Mesothelial cell of epicardium (in vitro differentiated cells): Measurements from ENCODE around the gene TMUB1. TPM values are rescaled to one million over a fixed set of nuclear protein-coding genes. Genes with fewer than 3 reads are reported as not detected.
A peak's percentile ranks its signal among the peaks of the same experiment; 100 is the strongest.

Experiments used
- DNase-seq, 2 experiments: peaks; one replicate each; pipeline ENCODE4 v3.0.0; 2021; ENCODE audit warnings: low spot score in 2 of 2; ENCODE audit not compliant: unreplicated experiment in 2 of 2
- H3K27ac Mint-ChIP-seq: 2 replicates; pipeline ENCODE4 v1.8.0; 2021; ENCODE audit warnings: mixed read lengths
- H3K27me3 Mint-ChIP-seq: 2 replicates; pipeline ENCODE4 v1.8.0; 2021; ENCODE audit warnings: low read depth, mixed read lengths
- H3K36me3 Mint-ChIP-seq: 2 replicates; pipeline ENCODE4 v1.8.0; 2021; ENCODE audit warnings: mixed read lengths
- H3K4me1 Mint-ChIP-seq: 2 replicates; pipeline ENCODE4 v1.8.0; 2021; ENCODE audit warnings: mixed read lengths
- H3K4me3 Mint-ChIP-seq: 2 replicates; pipeline ENCODE4 v1.8.0; 2021; ENCODE audit warnings: mild to moderate bottlenecking, moderate library complexity, mixed read lengths
- H3K9me3 Mint-ChIP-seq: 2 replicates; pipeline ENCODE4 v1.8.0; 2021; ENCODE audit warnings: mixed read lengths
- total RNA-seq: library from RNA; stranded (reverse); gene quantifications from 3 replicates; pipeline ENCODE4 v1.2.1, GENCODE V29; 2021
- TF ChIP-seq, protein P1 (sequence below): fragments of 200-600 bp; sonication (generic); IDR thresholded peaks from one replicate; pipeline ENCODE4 v1.5.0; 2021; ENCODE audit warnings: antibody characterized with exemption; ENCODE audit not compliant: unreplicated experiment

TMUB1 gene
- total RNA-seq, 1 donor from 2014 or later = 34.7 TPM

DNA sequence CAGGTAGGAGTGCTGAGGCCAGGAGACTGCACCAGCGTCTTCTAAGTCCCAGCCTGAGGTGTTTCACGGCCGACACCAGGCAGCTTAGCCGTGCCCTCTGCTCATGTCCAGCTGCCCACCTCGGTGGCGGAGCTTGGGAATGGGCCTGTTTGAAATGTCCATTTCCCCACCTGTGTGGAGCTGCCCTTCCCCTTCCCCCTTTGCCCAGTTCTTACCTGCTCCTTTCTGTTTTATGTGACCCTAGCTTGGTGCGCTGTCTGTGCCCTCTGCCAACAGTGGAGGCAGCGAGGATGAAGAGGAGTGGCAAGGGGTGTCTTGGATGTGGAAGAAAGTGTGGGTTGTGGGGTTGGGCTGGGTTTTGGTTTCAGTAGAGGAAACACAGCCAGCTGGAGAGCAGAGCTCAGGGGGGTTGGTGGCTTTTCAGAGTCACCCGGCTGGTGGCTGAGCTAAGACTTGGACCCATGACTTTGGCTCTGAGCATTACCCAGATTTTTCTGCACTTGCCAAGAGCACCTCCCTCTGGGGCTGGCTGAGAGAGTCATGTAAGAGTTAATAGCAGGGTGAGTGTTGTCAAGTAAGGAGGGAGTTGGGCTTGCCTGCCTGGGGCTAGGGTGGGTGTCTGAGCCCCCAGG lies 46.8 kb upstream of the TMUB1 start:
- no peak overlapping the region for H3K4me3 Mint-ChIP-seq
- no peak for DNase-seq
- H3K9me3 Mint-ChIP-seq = no peaks in the 10 kb centered on the region
- no peak overlapping the region for H3K27ac Mint-ChIP-seq
- H3K36me3 Mint-ChIP-seq = peaks cover 28% of the 10 kb centered on the region
- peaks cover 2% of the 10 kb centered on the region for H3K27me3 Mint-ChIP-seq
- H3K4me1 Mint-ChIP-seq = peaks cover 10% of the 10 kb centered on the region
- TF ChIP-seq, protein P1, sequence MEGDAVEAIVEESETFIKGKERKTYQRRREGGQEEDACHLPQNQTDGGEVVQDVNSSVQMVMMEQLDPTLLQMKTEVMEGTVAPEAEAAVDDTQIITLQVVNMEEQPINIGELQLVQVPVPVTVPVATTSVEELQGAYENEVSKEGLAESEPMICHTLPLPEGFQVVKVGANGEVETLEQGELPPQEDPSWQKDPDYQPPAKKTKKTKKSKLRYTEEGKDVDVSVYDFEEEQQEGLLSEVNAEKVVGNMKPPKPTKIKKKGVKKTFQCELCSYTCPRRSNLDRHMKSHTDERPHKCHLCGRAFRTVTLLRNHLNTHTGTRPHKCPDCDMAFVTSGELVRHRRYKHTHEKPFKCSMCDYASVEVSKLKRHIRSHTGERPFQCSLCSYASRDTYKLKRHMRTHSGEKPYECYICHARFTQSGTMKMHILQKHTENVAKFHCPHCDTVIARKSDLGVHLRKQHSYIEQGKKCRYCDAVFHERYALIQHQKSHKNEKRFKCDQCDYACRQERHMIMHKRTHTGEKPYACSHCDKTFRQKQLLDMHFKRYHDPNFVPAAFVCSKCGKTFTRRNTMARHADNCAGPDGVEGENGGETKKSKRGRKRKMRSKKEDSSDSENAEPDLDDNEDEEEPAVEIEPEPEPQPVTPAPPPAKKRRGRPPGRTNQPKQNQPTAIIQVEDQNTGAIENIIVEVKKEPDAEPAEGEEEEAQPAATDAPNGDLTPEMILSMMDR = no peak

DNA sequence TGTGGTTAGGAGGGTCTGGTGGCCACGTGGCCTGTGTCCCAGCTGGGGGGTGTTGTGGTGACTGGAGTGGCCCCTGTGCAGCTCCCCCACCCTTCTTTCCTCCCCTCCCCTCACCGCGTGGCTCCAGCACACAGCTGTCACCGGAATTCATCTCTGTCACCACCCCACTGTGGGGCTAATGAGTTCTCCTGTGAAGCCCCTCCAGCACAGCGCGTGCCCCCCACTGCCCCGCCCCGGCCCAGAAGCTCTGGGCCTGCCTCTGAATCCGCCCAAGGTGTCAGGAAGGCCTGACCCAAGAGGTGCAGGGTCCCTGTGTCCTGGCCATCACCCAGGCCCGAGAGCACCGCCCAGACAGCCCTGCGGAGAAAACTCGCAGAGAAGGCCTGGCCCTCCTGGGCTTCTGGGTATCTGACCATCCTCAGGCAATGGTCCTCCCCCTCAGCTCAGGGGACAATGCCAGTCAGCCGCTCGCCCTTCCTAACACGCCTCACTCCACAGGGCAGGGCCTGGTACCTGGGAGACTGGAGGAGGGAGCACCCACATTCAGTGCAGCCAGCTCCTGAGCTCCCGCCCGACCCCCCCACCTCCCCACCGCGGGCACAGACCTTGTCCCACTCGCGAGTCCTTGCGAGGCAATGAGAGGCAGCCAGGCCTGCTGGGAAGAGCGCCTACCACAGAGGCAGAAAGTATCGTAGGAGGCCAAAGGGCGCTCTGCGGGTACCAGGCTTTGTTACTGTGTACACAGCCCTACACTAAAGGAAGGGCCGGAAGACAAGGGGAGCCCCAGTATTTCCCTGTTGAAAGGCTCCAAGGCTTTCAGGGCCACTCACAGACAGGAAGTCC lies 46.0 kb upstream of the TMUB1 start:
- TF ChIP-seq, protein P1 = no peak
- H3K4me3 Mint-ChIP-seq = no peak overlapping the region
- no peak for DNase-seq
- H3K36me3 Mint-ChIP-seq = peaks cover 26% of the 10 kb centered on the region
- H3K4me1 Mint-ChIP-seq = peaks cover 10% of the 10 kb centered on the region
- peaks cover 2% of the 10 kb centered on the region for H3K27me3 Mint-ChIP-seq
- no peaks in the 10 kb centered on the region for H3K9me3 Mint-ChIP-seq
- H3K27ac Mint-ChIP-seq = no peak overlapping the region

GRCh38 chr7:151128716-151129115 lies 45.4 kb upstream of the TMUB1 start:
- no peak overlapping the region for H3K4me3 Mint-ChIP-seq
- no peak overlapping the region for H3K27ac Mint-ChIP-seq
- H3K36me3 Mint-ChIP-seq = peaks cover 32% of the 10 kb centered on the region

GRCh38 chr7:151128144-151128543 lies 44.9 kb upstream of the TMUB1 start:
- Mint-ChIP-seq H3K36me3 (peaks cover 35% of the 10 kb centered on the region), H3K9me3 (no peaks in the 10 kb centered on the region), H3K27me3 (peaks cover 2% of the 10 kb centered on the region), H3K4me1 (peaks cover 17% of the 10 kb centered on the region), H3K27ac (no peak overlapping the region), H3K4me3 (no peak overlapping the region)
- TF ChIP-seq, protein P1 = no peak
- DNase-seq = no peak

More at GRCh38 chr7:151128716-151129115, 45.4 kb upstream of the TMUB1 start:
- Mint-ChIP-seq H3K9me3 (no peaks in the 10 kb centered on the region), H3K4me1 (peaks cover 15% of the 10 kb centered on the region), H3K27me3 (peaks cover 2% of the 10 kb centered on the region)
- no peak for DNase-seq
- TF ChIP-seq, protein P1 = no peak

DNA sequence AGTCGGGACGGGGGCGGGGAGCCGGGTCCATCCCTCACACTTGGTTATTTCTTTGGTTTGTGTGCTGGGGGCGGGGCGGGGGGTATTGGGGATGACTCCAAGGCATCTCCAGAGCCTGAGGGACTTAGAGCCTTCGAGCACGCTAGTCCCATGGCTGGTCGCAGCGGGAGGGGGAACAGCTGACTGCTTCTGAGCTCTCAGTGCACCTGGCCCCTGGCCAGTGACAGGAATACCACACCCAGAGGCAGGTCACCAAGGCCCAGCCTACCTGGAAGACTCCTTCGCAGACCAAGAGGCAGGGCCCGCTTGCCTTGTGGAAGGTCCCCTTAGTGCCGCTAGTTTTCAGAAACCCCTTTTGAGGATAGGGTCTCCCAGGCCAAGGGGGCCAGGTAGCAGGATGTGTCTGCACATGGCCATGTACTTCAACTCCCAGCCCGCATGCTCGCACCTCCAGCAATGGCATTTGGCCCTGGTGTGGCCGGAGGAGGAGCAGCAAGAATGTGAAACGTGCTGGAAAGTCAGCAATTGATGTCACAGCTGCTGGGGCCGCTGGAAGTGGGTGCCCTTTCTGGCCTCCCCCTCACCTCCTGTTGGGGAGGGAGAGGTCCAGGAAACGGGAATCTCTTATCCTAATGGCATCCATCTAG lies 43.3 kb upstream of the TMUB1 start:
- Mint-ChIP-seq H3K9me3 (no peaks in the 10 kb centered on the region), H3K27ac (no peak overlapping the region), H3K36me3 (peaks cover 28% of the 10 kb centered on the region), H3K4me3 (peak overlapping the region; percentile 30), H3K27me3 (peaks cover 2% of the 10 kb centered on the region), H3K4me1 (peaks cover 17% of the 10 kb centered on the region)
- DNase-seq = no peak
- TF ChIP-seq, protein P1 = no peak
